ENCODE data around the gene TNFRSF8.

DNA sequence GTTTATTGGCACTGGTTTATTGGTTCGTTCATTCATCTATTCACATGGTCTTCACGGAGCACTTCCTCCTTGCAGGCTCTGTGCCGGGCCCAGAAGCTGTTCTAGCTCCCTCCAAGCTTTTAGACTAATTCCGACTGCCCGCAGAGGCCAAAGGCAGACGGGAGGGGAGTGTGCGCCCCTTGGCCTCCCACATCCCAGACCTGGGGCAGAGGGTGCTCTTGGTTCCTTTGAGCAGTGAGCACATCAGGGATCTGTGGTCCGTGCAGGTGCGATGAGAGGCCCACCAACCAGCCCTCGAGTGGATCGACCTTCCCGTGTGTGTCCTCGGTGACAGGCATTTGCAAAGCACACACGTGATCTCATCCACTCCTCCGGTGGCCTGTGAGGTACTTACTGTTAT, 65.0 kb downstream of the TNFRSF8 start:
- TF ChIP-seq PAWR (CRISPR knock-in tag; IDR thresholded peaks at IDR 0.05; ENCODE audit: borderline replicate concordance) (no peak), FOSL1 (CRISPR knock-in tag; IDR thresholded peaks at IDR 0.05; ENCODE audit: borderline replicate concordance) (no peak), TAF1 (CRISPR knock-in tag; IDR thresholded peaks at IDR 0.05) (no peak), ZSCAN29 (CRISPR knock-in tag; conservative IDR thresholded peaks at IDR 0.05) (no peak)
- TF ChIP-seq, protein P1, sequence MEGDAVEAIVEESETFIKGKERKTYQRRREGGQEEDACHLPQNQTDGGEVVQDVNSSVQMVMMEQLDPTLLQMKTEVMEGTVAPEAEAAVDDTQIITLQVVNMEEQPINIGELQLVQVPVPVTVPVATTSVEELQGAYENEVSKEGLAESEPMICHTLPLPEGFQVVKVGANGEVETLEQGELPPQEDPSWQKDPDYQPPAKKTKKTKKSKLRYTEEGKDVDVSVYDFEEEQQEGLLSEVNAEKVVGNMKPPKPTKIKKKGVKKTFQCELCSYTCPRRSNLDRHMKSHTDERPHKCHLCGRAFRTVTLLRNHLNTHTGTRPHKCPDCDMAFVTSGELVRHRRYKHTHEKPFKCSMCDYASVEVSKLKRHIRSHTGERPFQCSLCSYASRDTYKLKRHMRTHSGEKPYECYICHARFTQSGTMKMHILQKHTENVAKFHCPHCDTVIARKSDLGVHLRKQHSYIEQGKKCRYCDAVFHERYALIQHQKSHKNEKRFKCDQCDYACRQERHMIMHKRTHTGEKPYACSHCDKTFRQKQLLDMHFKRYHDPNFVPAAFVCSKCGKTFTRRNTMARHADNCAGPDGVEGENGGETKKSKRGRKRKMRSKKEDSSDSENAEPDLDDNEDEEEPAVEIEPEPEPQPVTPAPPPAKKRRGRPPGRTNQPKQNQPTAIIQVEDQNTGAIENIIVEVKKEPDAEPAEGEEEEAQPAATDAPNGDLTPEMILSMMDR (CRISPR knock-in tag; IDR thresholded peaks at IDR 0.05), result no peak
